HG03097 (cell line): ENCODE data around the gene ALKAL2.
A peak's percentile ranks its signal among the peaks of the same experiment; 100 is the strongest.

Source experiments
- ATAC-seq: cut with Tn5 transposase; IDR thresholded peaks from one replicate; pipeline ENCODE4 v1.9.1; 2021; ENCODE audit not compliant: unreplicated experiment, low FRiP score

The ALKAL2 gene

DNA sequence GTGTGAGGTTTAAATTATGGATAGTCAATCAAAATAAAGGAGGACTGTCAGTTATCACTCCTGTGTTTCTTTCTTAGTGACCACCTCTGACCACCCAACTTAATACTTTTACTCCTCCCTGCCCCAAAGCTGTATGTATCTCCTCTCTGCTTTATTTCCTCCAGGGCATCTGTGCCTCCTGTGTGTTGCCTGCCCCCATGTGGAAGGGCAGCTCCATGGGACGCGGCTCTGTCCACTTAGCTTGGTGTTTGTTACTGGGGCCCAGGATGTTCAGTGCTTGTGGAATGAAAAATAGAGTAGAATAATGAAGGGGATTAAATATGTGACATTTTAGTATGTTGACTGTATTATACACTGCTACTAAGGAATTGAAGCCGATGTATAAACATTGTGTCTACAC, 13.4 kb downstream of the ALKAL2 start:
- no peak for ATAC-seq

DNA sequence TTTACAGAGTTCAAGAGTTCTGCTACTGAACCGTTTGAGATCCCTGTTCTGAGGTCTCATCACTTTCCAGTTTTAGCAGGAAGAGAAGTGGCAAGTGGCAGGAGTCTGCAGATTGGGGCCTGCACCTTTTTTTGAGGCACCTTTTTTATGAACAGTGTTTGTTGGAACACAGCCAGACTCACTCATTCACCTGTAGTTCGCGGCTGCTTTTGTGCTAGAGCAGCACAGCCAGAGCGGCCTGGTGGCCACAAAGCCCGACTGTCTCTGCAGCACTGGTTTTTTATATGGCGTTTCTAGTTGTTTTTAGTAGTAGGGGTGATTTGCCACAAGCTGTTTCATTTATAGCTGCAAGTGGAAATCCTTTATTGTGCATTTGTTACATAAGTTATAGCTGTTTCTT, 14.6 kb downstream of the ALKAL2 start:
- ATAC-seq = no peak

DNA sequence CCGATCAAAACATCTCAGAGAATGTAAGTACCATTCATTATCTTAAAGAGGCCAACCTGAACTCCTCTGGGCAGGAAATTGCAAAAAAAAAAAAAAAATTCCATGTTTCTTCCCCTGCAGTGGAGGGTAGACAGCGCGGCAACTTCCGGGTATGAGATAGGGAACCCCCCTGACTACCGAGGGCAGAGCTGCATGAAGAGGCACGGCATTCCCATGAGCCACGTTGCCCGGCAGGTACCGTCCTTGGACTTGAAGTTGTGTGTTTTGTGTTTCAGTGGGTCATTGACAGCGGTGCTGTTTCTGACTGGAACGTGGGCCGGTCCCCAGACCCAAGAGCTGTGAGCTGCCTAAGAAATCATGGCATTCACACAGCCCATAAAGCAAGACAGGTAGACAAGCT, 16.0 kb downstream of the ALKAL2 start:
- ATAC-seq = no peak

DNA sequence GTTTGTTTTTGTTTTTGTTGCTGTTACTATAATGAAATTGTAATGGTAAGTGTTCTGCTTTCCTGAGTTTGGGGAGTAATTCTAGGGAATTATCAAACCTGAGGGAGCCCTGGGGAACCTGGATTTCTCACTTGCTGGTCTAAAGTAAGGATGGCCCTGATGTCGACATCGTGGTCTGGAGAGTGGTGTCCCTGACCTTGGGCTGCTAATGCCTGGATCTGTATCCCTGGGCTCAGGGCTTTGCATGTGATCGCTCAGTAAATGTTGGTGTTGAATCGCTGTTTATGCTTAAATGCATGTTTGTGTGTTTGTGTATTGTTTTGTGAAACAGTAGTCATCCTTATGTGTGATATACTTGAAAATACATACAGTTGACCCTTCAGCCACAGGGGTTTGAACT, 17.0 kb downstream of the ALKAL2 start:
- ATAC-seq = no peak

DNA sequence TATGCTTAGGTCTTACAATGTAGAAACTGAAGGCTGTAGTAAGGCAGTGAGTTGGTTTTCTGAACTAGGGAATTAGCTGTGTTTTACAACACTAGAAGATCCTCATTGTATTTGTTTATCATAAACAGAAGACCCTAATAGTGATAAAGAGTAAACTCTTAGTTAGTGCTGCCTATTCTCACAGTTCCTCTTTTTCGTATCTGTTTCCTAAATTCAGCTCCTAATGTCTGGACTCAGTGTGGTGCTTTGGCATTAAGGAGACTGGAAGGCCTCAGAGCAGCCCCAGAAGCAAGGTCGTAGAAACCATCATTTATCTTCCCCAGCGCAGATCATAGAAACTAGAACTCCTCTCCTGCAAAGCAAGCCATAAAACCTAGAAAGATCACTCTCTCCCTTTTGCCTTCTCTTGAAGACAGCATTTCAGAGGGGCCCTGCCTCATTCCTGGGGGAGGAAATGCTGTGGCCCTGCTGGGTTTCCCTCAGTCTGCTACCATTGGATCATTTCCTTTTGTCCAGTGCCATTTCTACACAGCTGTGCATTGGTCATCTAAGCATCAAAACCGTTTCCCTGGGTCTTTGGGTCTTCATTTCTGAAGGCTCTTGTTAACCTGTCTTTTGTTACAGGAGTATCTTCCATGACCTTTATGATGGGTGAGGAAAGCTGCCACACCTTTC, 18.4 kb downstream of the ALKAL2 start:
- no peak for ATAC-seq

DNA sequence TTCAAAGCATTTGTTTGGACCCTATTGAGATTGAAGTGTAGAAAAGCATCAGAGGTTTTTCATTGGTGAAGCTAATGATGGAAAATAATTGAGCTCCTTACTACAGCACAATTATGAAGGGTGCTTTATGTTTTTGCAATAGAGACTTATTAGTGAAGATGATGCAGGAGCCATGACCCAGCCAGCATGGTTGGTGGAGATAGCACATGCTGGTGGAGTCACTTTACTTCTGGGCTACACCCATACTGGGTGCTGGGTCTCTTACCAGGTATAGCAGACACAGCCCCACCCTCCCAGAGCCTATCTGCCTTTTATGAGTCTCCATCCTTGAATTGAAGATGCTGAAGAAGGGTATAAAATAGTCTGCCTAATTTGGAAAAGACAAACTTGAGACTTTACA, 19.6 kb downstream of the ALKAL2 start:
- ATAC-seq = no peak

DNA sequence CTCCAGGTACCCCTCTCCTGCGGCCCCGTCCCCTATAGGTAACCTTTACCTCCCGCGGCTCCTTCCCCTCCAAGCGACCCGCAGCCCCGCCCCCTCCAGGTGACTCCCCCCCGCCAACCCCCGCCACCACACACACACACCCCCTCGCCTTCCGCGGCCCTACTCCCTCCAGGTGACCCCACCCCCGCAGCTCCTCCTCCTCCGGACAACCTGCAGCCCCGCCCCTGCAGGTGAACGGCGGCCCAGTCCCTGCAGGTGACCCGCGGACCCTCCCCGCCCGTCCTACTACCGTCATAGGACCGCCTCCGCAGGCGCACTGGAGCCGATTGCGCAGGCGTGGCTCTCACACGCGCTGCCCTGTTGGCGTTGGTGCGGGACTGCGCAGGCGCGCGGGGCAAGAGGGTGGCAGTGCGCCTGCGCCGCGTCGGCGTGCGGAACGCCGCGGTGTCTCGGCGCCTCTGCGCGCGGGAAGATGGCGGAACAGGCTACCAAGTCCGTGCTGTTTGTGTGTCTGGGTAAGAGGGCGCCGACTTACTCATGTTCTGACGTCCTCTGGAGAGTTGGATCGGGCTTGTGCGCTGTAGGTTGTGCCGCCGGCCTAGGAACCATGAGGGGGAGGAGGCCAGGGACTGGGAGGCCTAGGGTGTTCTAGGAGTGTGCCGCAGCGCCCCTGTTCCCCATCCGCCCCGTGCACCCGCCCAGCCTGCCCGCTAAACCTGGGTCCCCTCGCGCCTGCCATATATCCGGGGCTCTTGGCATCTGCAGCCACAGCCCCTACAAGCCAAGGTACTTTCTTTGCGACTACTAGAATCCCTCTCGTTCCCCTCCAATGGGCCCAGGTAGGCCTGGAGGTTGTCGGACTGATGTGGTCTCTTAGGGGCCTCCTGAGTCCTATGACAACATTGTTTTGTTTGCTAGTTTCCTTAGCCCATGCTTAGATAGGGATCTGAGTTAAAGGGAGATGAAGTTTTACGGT, 23.1 kb downstream of the ALKAL2 start, which contains the start of gene ACP1:
Gene ACP1 (plus strand): TSS at position 455 of the 976 bp plus-strand sequence. CDS start 18 bp downstream, at position 473.
- peak; percentile 89 for ATAC-seq

DNA sequence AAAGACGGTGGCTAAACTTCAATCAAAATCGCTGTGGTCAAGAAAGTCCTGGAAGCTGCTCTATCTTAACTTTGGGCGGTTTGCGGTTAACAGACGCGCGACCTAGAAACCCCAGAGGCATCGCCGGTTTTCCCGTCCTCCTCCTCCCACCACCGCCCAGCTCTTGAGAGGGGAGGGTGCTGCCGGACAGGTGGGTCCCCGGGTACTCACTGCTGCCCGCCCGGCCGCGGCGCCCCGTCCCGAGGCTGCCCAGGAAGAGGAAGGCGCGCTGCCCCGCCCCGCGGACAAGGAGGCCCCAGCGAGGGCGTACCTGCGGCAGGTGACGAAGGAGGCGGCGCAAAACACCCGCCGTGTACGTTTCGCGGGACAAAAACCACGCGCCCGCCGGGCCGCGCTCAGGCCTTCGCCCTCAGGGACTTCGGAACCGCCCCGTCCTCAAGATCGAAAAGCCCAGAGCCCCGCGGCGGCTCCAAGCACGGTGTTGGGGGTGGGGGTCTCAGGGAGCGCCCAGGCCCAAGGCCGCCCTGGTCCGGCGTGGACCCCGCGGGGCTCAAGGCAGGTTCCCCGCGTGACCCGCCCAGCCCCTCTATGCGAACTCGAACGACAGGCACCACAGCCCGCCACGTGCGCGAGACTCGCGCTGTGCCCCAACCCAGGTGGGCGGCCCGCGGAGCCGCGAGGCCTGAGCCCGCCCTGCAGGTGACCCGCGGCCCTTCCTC, 24.0 kb downstream of the ALKAL2 start, which contains the start of gene SH3YL1:
Gene SH3YL1 (minus strand): TSS at position 259 of the 719 bp plus-strand sequence. CDS start 48 bp downstream, at position 211.
- ATAC-seq = no peak

DNA sequence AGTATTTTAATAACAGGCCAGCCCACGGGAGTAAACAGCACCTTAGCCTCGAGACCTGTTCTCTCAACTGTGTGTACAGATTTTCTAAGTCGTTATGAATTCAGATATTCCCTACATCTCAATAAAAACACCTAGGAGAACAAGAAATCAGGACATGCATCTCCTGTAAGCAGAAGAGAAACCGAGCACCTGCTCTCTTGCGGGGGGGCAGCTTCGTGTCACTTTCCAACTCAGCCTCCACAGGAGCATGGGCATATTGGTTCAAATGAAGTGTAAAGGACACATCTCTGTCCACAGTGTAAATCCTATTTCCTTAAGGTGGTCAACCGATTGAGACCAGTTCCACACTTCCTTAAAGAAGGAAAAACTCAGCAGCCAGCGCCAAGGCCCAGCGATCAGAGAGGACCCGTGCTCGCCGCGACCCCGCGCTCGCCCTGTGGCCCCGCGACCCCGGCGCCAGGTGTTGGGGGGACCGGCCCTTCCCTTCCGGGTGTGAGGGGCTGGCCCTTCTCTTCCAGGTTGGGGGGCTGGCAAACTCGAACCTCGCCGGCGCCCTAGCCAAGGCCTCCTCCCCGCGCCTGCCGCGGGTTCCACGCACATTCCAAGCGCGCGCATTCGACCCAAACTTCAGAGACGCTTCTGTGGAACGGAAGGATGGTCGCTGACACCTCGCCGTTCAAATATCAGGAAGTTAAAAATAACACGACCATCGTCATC, 24.7 kb downstream of the ALKAL2 start:
- no peak for ATAC-seq

DNA sequence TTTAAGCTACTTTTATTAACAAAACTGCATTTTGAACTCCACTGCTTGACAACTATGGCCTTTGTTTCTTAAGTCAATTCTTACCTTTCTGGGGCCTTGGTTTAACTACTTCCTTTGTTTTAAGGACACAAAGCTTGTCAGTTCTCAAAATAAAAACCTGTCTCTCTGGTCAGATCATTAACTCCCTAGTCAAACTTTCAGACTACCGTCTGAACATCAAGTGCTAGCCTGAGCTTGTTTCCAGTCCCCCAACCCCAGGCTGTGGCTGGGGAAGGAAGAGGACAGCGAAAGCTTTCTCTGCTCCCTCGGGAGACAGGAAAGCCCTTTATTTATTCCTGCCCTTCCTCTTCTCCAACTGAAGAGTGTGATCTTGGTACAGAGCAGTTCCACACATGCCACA, 25.8 kb downstream of the ALKAL2 start:
- no peak for ATAC-seq

DNA sequence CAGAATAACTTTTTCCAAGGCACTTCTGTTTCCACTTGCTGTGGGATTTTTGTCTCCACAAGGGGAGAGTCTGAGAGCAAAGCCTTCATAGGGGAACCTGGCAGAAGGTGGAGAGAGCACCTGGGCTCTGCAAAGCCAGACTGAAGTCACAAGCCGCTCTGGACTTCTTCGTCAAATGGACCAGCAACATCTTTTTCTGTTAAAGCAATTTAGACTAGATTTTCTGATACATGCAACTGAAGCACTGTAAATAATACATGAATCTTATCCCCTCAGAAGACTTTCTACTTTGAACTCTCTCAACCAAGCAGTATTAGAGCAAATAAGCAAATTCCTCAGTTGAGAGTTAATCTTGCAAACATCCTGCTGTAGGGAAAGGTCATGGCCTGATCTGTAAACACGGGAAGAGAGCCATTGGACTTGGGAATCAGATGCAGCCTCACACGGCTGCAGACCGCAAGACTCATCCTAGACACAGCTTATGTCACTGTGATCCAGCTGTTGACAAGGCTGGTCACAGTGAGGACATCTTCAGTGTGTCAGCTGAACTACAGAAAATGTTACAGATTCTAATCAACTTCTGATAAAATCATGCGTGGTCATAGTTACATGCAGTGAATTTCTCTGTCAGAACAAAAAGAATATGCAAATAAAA, 27.3 kb downstream of the ALKAL2 start:
- ATAC-seq = no peak

DNA sequence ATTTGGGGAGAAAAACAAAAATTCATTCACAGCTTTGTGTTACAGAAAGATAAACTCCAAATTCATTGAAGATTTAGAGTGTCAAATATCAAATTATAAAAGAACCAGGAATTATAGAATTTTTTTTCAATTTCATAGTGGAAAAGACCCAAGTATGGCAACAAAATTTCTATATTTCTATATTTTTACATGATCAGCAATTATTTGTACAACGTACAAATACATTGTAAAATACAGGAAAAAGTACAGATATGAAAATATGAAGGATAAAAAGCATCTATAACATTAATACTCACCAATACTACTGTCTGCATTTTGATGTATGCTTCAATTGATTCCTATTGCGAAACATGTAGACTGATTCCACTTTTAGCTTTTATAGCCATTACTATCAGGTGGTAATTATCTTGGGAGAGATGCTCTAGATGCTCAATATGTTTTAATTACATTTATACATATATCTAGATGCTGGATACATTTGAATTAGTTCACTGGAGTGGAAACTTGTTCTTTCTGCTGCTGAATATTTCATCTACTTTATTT, 28.0 kb downstream of the ALKAL2 start:
- no peak for ATAC-seq

DNA sequence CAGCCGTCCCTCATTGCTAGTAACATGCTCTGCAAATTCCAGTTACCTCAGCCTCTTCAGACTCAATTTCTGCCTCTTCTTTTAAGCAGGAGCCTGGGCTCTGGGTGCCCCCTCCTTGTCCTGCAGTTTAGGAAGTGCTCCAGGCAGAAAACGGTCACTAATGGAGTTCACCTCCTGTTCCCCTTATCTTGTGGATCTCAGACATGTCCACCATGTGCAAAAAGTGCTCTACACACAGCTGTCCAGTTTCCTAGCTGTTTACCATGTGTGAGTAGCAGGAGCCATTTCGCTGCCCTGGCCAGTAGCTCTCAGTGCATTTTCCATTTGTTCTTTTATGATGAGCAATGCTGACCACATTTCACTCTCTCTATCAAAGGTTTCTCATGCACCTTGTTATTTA, 29.0 kb downstream of the ALKAL2 start:
- ATAC-seq = no peak

DNA sequence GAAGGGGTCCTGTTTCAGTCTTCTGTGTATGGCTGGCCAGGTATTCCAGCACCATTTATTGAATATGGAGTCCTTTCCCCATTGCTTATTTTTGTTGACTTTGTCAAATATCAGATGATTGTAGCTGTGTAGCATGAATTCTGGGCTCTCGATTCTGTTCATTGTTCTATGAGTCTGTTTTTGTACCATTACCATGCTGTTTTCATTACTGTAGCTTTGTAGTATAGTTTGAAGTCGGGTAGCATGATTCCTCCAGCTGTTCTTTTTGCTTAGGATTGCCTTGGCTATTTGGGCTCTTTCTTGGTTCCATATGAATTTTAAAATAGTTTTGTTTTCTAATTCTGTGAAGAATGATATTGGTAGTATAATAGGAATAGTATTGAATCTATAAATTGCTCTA, 30.0 kb downstream of the ALKAL2 start:
- no peak for ATAC-seq

DNA sequence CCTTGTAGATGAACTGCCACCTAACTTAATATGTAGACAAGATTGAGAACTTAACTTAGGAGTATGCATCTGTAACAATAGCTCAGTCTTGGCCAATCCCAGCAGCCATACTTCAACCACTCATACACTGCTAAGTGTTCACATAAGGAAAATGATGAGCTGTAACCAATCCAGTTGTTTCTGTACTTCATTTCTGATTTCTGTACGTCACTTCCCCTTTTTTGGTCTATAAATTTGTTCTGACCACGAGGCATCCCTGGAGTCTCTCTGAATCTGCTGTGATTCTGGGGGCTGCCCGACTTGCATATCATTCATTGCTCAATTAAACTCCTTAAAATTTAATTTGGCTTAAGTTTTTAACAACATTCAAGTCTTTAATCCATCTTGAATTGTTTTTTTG, 30.5 kb downstream of the ALKAL2 start:
- ATAC-seq = no peak

DNA sequence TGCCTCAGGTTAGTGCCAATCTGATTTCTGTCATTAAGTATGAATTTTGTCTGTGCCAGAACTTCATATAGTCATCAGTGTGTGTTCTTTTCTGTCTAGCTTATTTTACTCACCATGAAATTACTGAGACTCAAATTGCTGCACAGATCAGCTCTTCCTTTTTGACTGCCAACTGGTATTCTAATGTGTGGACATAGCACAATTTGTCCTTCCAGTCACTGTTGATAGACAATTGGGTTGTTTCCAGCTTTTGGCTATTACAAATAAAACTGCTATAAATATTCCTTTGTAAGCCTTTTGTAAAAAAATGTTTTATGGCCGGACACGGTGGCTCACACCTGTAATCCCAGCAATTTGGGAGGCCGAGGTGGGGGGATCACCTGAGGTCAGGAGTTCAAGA, 31.8 kb downstream of the ALKAL2 start:
- no peak for ATAC-seq

DNA sequence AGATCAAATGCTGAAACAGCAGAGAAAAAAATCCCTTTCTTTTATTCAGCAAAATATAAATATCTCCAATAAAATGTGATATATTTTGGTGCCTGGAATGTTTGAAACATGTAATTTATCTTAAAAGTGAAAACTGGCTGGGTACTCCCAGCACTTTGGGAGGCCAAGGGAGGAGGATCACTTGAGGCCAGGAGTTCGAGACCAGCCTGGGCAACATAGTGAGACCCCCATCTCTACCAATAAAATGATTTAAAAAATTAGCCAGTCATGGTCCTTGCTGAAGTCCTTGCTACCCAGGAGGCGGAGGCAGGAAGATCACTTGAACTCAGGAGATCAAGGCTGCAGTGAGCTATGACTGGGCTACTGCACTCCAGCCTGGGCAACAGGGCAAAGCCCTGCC, 32.7 kb downstream of the ALKAL2 start:
- no peak for ATAC-seq

DNA sequence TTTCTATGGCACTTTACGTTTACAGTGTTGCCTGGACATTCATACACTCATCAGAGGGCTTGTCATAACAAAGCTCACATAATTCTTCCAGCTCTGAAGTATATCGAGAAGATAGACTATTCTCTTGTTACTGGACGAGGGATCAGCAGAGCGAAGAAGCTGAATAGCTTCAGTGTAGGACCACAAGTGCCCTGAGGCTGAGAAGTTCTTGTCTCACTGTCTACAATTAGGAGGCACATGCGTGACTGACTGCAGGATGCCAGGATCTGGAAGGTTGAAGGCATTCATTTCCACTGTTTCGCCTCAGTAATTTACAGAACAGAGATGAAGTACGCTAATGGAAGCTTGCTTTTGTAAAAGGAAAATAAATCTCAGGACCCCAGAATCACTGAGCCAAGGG, 33.6 kb downstream of the ALKAL2 start:
- no peak for ATAC-seq

DNA sequence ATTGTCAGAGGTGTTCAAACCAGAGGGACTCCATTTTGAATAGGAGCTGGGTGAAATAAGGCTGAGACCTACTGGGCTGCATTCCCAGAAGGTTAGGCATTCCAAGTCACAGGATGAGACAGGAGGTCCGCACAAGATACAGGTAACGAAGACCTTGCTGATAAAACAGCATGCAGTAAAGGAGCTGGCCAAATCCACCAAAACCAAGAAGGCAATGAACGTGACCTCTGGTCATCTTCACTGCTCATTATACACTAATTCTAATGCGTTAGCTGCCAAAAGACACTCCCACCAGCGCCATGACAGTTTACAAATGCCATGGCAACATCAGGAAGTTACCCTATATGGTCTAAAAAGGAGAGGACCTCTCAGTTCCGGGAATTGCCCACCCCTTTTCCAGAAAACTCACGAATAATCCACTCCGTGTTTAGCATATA, 34.7 kb downstream of the ALKAL2 start:
- ATAC-seq = no peak
